CD14-positive monocyte (primary cell): ENCODE measurements around the gene TMCC1. TPM values are rescaled to one million over a fixed set of nuclear protein-coding genes. Genes with fewer than 3 reads are reported as not detected.
A peak's percentile ranks its signal among the peaks of the same experiment; 100 is the strongest.

ENCODE experiments used
- DNase-seq, 3 donors: peaks; one replicate each; pipeline ENCODE4 v3.0.0-alpha.2; 2011 to 2022
- H2AFZ ChIP-seq: 2 replicates; pipeline ENCODE4 v1.6.0; 2012; ENCODE audit warnings: mild to moderate bottlenecking, low read depth, low read length, inconsistent platforms; ENCODE audit not compliant: insufficient read depth, poor library complexity, severe bottlenecking
- H3K27ac ChIP-seq, 2 donors: 1 replicate in 1 of 2; 2 replicates in 1 of 2; pipeline ENCODE4 v1.5.1; 2012 to 2013; ENCODE audit warnings: low read length in 2 of 2, control low read depth in 1 of 2, inconsistent platforms in 1 of 2, low read depth in 1 of 2, mild to moderate bottlenecking in 1 of 2
- H3K27me3 ChIP-seq, 2 donors: one replicate each; pipeline versions ENCODE4 v1.6.0 to v1.6.1; 2011 to 2013; ENCODE audit warnings: low read length in 2 of 2; ENCODE audit not compliant: control insufficient read depth in 2 of 2, insufficient read depth in 2 of 2
- H3K36me3 ChIP-seq, 2 donors: replicated peaks in 1 of 2; 1 replicate in 1 of 2; 2 replicates in 1 of 2; pipeline versions ENCODE4 v1.5.1 to v1.6.1; 2012 to 2013; ENCODE audit warnings: low read length in 2 of 2, control low read depth in 1 of 2, inconsistent platforms in 1 of 2, mild to moderate bottlenecking in 1 of 2; ENCODE audit not compliant: insufficient read depth in 2 of 2, control insufficient read depth in 1 of 2
- H3K4me1 ChIP-seq, 2 donors: 1 replicate in 1 of 2; 2 replicates in 1 of 2; pipeline versions ENCODE4 v1.5.1 to v1.6.1; 2012 to 2013; ENCODE audit warnings: low read length in 2 of 2, control low read depth in 1 of 2, inconsistent platforms in 1 of 2, mild to moderate bottlenecking in 1 of 2, moderate library complexity in 1 of 2; ENCODE audit not compliant: insufficient read depth in 2 of 2, control insufficient read depth in 1 of 2
- H3K4me2 ChIP-seq: replicated peaks from 2 replicates; pipeline ENCODE3; 2012; ENCODE audit warnings: low read length, moderate library complexity, mild to moderate bottlenecking; ENCODE audit not compliant: poor library complexity, severe bottlenecking; ENCODE audit errors: extremely low read depth
- H3K4me3 ChIP-seq, 3 experiments: fragments of 200-600 bp in 1 of 3; sonication (generic) in 1 of 3; replicated peaks in 1 of 3; 1 replicate in 2 of 3; 2 replicates in 1 of 3; pipeline ENCODE4 v1.5.1; 2011 to 2013; ENCODE audit warnings: low read length in 3 of 3, mild to moderate bottlenecking in 3 of 3, control low read depth in 2 of 3, low read depth in 2 of 3, inconsistent platforms in 1 of 3, moderate library complexity in 1 of 3
- H3K79me2 ChIP-seq: 2 replicates; pipeline ENCODE4 v1.6.0; 2012; ENCODE audit warnings: mild to moderate bottlenecking, control low read depth, inconsistent platforms, low read length, moderate library complexity; ENCODE audit not compliant: insufficient read depth
- H3K9ac ChIP-seq: 2 replicates; pipeline ENCODE4 v1.6.0; 2017; ENCODE audit warnings: low read length, mild to moderate bottlenecking; ENCODE audit not compliant: insufficient read depth, poor library complexity, severe bottlenecking
- H3K9me3 ChIP-seq, 2 donors: replicated peaks in 1 of 2; 1 replicate in 1 of 2; 2 replicates in 1 of 2; pipeline versions ENCODE4 v1.5.1 to v1.6.1; 2012 to 2013; ENCODE audit warnings: low read length in 2 of 2, control low read depth in 1 of 2; ENCODE audit not compliant: control insufficient read depth in 1 of 2, insufficient read depth in 1 of 2
- H4K20me1 ChIP-seq: 2 replicates; pipeline ENCODE4 v1.6.0; 2012; ENCODE audit warnings: mild to moderate bottlenecking, low read length, control low read depth, moderate library complexity; ENCODE audit not compliant: insufficient read depth
- H3K27ac Mint-ChIP-seq, 7 donors: one replicate each; pipeline ENCODE4 v1.8.0; 2020; ENCODE audit warnings: mild to moderate bottlenecking in 7 of 7, mixed read lengths in 7 of 7, moderate library complexity in 6 of 7, inconsistent platforms in 2 of 7
- H3K27me3 Mint-ChIP-seq, 3 donors: one replicate each; pipeline ENCODE4 v1.8.0; 2021 to 2022; ENCODE audit warnings: low read depth in 3 of 3, mild to moderate bottlenecking in 3 of 3, mixed read lengths in 3 of 3, moderate library complexity in 3 of 3, inconsistent platforms in 1 of 3
- H3K36me3 Mint-ChIP-seq, 2 donors: one replicate each; pipeline ENCODE4 v1.8.0; 2020; ENCODE audit warnings: mixed read lengths in 2 of 2, inconsistent platforms in 1 of 2, mild to moderate bottlenecking in 1 of 2
- H3K4me1 Mint-ChIP-seq: one replicate; pipeline ENCODE4 v1.8.0; 2020; ENCODE audit warnings: mild to moderate bottlenecking, mixed read lengths
- H3K4me3 Mint-ChIP-seq, 2 donors: one replicate each; pipeline ENCODE4 v1.8.0; 2020; ENCODE audit warnings: mild to moderate bottlenecking in 2 of 2, mixed read lengths in 2 of 2, moderate library complexity in 1 of 2
- H3K9me3 Mint-ChIP-seq, 7 donors: one replicate each; pipeline ENCODE4 v1.8.0; 2020 to 2022; ENCODE audit warnings: mixed read lengths in 7 of 7, mild to moderate bottlenecking in 6 of 7, moderate library complexity in 6 of 7, inconsistent platforms in 2 of 7
- CTCF ChIP-seq: fragments of 200-600 bp; IDR thresholded peaks from one replicate; pipeline ENCODE4 v1.8.0; 2022; ENCODE audit warnings: antibody characterized with exemption, mild to moderate bottlenecking
- WGBS: methylation state at CpG from one replicate; pipeline ENCODE4 v1.1.5; 2013; ENCODE audit warnings: missing lambda C conversion rate; ENCODE audit not compliant: insufficient coverage; 5-methylcytosine and 5-hydroxymethylcytosine counted together
- intact Hi-C, 2 donors: fragments of 100-400 bp; cut with micrococcal nuclease; formaldehyde crosslinking; loops; one replicate each; pipeline versions ENCODE4 v1.15.0 to v1.15.1; 2023
- polyA plus RNA-seq, 3 donors: library from polyadenylated mRNA; depleted of rRNA in 1 of 3; unstranded in 2 of 3; stranded (reverse) in 1 of 3; fragments of 300-500 nt in 2 of 3; fragments of >200 nt in 1 of 3; fragmentation: Illumina TruSeq in 2 of 3; gene quantifications; 1 replicate in 2 of 3; 2 replicates in 1 of 3; pipeline ENCODE4 v1.2.3, GENCODE V29; 2012 to 2021

TMCC1 gene
- polyA plus RNA-seq, 3 donors = 5.0 to 10.2 (median 5.0) TPM

- H3K9ac ChIP-seq = no peak overlapping the region
- H2AFZ ChIP-seq = peak overlapping the region; percentile 41
- peaks cover 0 to 3% of the 10 kb centered on the region in 2 donors for H3K9me3 ChIP-seq
- H3K27me3 ChIP-seq = no peaks in the 10 kb centered on the region
- peaks cover 26 to 30% of the 10 kb centered on the region in 2 donors for H3K4me1 ChIP-seq
- peak overlapping the region; percentile 69 to 84 for H3K27ac ChIP-seq
- no peaks in the 10 kb centered on the region for H4K20me1 ChIP-seq
- H3K4me3 ChIP-seq = peak overlapping the region in 2 of 3 experiments; percentile 29 to 63
- Mint-ChIP-seq H3K9me3 (peaks cover 0 to 3% (median 1%) of the 10 kb centered on the region in 7 donors), H3K27ac (peak overlapping the region; percentile 67 to 97 (median 89)), H3K36me3 (peaks cover 24 to 43% of the 10 kb centered on the region in 2 donors), H3K4me1 (peaks cover 36% of the 10 kb centered on the region), H3K27me3 (peaks cover 0 to 2% (median 0%) of the 10 kb centered on the region in 3 donors), H3K4me3 (peak overlapping the region; percentile 30 to 50)
- 50% methylated on average over 2 of the region's 5 CpGs for WGBS
- no peak for TF ChIP-seq CTCF
- peak; percentile 58 to 86 (median 79) for DNase-seq
- H3K4me2 ChIP-seq = peak overlapping the region; percentile 57
- peaks cover 7 to 18% of the 10 kb centered on the region in 2 donors for H3K36me3 ChIP-seq
- peaks cover 65% of the 10 kb centered on the region for H3K79me2 ChIP-seq
- intact Hi-C loops = loop anchor here in 1 of 2 donors (5.0 kb wide), 1 partner anchor 36 kb away; the partner anchor contains the start of gene TMCC1
These were observed 37.6 kb downstream of the TMCC1 start for GRCh38 chr3:129855832-129856419.

GRCh38 chr3:129855170-129855831 lies 38.2 kb downstream of the TMCC1 start:
- Histone ChIP-seq H3K79me2 (peaks cover 63% of the 10 kb centered on the region), H3K4me1 (peaks cover 26 to 30% of the 10 kb centered on the region in 2 donors), H3K9me3 (peaks cover 3 to 7% of the 10 kb centered on the region in 2 donors), H3K4me2 (peak overlapping the region; percentile 57), H3K4me3 (peak overlapping the region in 1 of 3 experiments; percentile 63), H2AFZ (peak overlapping the region; percentile 41), H3K9ac (no peak overlapping the region), H3K27ac (peak overlapping the region in 1 of 2 donors; percentile 84), H3K27me3 (no peaks in the 10 kb centered on the region), H3K36me3 (peaks cover 3 to 20% of the 10 kb centered on the region in 2 donors), H4K20me1 (no peaks in the 10 kb centered on the region)
- 100% methylated on average over 1 of the region's 2 CpGs for WGBS
- intact Hi-C loops = loop anchor here in 1 of 2 donors (5.0 kb wide), 1 partner anchor 37 kb away; the partner anchor contains the start of gene TMCC1
- H3K4me3 Mint-ChIP-seq = no peak overlapping the region
- peaks cover 26 to 44% of the 10 kb centered on the region in 2 donors for H3K36me3 Mint-ChIP-seq
- TF ChIP-seq CTCF = no peak
- peak in 1 of 3 donors; percentile 22 for DNase-seq
- H3K27ac Mint-ChIP-seq = peak overlapping the region; percentile 87 to 97 (median 95)
- peaks cover 0 to 7% (median 6%) of the 10 kb centered on the region in 7 donors for H3K9me3 Mint-ChIP-seq
- H3K27me3 Mint-ChIP-seq = peaks cover 0 to 2% (median 0%) of the 10 kb centered on the region in 3 donors
- peaks cover 36% of the 10 kb centered on the region for H3K4me1 Mint-ChIP-seq
